ENCODE data around the gene RGS1.

The RGS1 gene, protein sequence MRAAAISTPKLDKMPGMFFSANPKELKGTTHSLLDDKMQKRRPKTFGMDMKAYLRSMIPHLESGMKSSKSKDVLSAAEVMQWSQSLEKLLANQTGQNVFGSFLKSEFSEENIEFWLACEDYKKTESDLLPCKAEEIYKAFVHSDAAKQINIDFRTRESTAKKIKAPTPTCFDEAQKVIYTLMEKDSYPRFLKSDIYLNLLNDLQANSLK

DNA sequence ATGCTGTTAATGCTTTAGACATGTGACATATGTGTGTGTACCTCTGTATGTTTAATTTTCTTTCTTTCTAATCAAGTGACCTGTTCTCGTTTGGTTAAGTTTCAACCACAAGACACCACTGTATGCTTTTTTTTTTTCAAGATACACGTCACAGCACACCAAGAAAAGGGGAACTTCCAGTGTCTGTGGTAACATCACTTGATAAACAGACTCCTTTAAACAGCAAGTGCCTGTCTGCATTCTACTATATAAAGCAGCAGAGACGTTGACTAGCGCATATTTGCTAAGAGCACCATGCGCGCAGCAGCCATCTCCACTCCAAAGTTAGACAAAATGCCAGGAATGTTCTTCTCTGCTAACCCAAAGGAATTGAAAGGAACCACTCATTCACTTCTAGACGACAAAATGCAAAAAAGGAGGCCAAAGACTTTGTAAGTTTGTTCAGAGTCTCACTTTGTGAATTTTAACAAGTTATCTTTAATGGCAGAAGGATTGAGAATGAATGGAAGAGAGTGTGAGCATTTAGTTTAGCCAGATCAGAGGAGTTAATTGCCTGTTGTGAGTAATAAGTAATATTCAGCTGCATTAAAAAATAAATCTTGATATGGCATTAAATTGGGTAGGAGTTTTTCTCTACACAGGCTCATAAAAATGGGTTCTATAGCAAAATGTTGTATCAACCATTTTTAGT, at the start of gene RGS1:
TSS of gene RGS1 (plus strand) at position 275 of the 691 bp plus-strand sequence. CDS start at position 295, 20 bp downstream.
- peak; percentile 78 to 94 for DNase-seq

DNA sequence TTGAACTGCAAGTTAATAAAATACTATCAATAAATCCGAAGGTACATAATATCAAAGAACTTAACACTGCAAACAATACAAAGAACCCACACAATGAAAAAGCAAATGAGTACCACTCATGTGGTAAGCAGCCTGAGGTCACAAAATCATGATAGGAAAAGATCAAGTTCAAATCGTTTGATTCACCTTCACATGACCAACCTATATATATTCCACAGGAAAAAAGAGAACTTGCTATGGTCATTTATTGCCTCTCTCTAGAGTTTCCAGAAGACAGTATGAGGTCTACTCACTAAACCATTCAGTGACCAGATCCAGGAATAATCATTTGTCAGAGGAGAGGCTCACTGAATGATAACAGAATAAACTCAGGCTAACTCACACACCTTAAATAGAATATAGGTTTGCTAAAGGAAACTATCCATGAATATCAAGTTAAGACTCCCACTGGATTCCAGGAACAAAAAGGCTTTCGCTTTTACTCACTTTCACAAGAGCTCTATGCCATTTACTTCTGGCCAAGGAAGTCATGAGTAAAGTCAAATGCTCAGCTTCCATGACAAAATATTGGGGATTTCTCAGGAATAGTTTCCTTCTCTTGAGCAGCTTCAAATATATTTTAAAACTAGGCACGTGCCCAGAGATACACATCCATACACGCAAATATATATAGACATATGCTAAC, 48.3 kb upstream of the RGS1 start:
- DNase-seq, result peak in 1 of 2 donors; percentile 67

DNA sequence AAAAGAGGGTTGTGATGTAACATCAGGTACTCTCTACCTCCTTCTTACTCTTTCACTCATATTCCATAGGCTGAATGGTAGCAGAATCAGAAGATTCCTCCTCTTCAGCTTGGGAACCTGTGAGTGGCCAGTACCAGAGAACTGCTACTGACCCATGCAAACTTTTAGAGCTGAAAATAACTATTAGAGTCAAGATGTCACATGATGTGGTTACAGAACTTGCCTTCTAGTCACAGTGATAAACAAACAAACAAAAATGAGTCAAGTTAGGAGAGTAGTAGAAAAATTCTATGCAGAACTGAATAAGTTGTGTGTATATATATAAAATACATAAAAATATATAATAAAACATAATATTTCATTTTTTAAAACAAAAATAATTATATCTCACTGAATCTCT, 47.6 kb upstream of the RGS1 start:
- peak in 1 of 2 donors; percentile 47 for DNase-seq

DNA sequence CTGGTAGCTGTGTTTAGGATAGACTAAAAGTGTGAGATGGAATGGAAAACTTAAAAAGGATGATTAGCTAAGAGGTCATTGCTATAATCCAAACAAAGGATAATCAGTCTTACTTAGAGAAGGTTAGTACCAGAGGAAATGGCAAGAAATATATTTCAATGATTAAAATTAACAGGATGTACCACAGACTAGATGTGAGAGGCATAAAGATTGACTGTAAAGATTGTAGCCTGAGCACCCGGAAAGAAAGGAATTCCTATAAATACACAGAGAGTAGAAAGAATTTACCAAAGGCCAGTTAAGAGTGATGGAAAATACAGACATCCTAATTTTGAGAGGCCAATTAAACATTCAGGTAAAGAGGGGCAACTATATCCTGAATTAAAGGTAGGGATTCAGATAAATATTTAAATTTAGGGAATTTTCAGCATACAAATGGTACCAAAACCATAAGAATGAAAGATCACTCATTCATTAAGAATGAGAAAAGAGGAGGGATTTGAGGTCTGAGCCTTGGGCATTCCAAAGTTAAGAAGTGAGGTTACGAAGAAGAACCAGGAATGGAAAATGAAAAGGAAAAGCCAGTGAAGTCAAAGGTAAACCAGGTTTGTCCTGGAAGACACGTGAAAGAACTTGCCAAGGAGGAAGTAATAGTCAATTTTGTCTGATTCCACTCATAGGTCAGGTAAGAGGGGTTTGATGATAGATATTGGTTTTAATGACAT, 46.4 kb upstream of the RGS1 start:
- DNase-seq, result no peak

DNA sequence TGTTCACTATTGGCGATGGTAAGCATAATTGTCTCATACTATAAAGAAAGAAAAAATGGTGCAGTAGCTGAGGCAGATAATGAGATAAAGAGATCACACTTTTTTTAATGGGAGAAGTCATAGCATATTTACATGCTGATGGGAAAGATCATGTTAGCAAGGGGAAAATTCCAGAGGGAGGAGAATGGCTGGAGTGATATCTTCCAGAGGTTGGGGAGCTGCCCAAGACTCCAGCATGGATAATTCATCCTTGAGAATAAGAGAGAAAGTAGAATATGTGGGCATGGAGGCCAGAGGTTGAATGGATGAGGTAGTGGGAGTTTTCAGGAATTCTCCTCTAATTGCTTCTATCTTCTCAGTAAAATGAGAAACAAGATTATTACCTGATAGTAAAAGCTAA, 45.8 kb upstream of the RGS1 start:
- DNase-seq, result no peak

DNA sequence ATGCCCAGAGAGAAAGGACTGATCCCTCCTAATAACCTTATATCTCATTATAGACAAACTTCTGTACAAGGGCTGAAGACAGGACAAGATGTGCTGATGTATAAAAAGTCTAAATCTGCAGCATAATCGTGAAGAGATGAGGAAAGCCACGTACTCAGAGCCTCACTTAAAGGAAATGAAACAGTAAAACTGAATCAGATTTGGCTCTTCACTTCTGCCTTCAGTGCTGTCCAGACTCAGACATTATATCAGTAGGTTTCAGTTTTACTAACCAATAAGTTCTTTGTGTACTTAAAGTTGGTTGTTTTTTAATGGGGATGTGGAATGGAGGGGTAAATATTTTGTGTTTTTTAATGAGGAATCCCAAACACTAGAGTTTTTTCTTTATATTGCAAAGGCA, 45.3 kb upstream of the RGS1 start:
- DNase-seq, result peak; percentile 51 to 62

DNA sequence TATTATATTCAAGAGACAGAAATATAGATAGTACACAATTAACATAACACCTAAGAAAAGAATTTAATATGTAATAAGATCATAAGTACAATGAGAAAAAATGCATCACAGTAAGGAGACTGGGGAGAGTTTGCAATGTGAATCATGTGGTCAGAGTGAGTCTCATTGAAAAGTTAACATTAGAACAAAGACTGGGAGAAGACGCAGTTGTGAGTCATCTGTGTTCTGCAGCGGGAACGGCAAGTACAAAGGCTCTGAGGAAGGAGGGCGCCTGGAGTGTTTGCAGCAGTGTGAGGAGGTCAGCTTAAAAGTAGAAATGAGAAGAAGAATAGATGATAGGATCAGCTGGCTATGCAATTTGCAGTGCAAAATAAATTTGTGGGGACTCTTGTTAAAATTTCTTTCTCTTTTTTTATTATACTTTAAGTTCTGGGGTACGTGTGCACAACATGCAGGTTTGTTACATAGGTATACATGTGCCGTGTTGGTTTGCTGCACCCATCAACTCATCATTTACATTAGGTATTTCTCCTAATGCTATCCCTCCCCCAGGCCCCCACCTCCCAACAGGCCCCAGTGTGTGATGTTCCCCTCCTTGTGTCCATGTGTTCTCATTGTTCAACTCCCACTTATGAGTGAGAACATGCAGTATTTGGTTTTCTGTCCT, 44.4 kb upstream of the RGS1 start:
- DNase-seq, result peak; percentile 51 to 75

DNA sequence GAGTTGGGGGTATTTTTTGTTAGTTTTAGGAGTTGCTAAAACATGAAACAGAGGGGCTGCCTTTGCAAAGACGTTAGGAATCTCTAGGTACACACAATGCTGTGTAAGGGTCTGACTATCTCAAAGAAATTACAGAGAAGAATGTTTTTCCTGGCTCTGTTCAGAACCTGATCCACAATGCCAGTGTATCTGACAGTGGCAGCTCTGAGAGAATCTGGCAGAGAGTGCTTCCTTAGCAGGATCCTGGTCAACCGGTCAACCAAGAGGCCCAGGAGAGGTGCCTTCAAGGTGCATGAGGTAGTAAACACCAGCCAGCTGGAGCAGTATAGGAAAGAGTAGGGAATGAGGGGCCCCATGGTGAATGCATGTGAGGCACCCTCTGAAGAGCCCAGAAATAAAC, 40.9 kb upstream of the RGS1 start:
- no peak for DNase-seq

DNA sequence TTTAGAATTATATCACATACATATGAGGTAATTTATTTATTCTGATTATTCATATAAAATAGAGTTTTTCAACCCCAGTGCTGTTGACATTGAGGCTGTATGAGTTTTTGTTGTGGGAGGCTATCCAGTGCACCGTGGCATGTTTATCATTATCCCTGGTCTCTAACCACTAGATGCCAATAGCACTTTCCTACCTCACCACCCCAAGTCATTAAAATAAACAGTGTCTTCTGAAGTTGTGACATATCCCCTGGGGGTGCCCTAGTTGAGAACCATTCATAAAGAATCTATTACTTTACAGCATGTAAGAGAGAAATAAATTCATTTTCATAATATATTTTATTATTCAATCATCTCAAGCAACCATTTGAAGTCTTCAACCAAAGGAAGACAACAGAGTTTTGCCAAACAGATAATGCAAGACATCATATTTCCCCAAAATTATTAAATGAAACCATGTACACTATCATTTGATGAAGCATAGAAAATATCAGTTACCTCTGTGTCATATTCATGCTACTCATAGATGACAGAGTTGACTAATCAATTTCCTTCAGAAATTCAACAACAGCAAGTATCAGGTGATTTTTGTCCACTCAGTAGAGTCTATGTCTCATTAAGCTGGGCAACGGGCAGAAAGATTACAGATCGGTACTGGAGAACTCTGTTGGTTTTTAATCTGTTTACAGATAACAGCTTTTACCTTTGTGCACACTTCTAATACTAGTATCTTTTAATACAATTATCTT, 39.5 kb upstream of the RGS1 start:
- no peak for DNase-seq

DNA sequence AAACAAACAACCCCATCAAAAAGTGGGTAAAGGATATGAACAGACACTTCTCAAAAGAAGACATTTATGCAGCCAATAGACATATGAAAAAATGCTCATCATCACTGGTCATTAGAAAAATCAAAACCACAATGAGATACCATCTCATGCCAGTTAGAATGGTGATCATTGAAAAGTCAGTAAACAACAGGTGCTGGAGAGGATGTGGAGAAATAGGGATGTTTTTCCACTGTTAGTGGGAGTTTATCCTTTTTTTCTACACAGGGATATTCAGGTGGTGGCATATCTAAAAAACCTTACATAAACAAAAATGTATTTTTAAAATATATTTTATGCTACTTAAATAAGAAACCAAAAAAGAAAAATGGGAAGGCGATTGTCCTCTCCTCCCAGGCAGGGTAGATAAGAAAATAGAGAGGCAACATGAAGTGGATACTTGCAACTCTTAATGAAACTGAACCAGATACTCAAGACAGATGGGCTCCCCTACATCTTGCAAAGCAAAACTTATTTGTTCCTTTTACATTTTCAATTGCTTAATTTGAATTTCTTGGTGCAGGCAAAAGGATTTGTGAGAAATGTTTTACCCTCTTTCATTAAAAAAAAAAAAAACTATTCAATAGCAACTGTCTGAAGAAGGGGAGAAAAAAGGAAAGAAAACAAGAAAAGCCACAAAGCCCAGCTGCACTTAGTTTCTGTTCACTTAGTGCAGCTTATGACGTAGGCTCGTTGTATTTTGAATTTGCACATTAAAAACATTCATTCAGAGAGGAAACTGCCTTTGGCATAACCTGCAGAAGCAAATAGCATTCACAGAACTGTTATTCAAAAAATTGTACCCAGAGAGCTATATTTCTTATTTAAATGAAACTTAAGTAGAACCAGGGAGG, 36.9 kb upstream of the RGS1 start:
- no peak for DNase-seq

DNA sequence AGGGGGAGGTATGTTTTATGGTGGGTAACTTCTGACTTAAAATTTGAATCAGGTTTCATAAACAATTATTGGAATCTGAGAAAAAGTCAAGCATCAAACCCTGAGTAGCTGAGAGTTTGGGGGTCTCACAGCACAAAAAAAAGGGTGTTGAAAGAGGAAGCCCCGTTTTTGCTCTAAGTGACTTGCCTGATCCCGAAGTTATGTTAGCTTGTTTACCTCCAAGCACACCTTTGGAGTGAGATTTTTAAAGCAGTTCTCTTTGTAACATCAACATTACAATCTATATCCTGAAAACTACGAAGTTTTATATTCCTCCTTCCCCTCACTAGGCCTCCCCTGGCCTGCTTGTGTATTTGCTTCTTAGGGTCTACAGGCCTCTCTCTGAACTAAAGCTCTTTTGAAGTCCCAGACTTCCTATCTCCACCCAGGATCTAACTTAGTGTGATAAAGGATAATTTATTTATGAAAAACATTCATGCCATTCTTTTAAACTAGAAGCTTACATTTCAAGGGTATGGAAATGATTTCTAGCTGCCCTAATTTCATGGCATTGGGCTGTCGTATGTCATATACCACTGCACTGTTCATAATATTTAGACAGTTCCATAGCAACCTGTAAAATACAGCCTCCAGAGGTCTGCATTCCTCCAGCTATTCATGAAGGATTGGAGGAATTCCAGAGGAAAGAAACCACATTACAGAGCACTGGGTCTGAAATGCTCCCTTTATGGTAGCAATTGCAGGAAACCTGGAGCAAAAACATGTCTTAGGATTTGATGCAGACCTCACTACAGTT, 36.1 kb upstream of the RGS1 start:
- DNase-seq, result no peak

DNA sequence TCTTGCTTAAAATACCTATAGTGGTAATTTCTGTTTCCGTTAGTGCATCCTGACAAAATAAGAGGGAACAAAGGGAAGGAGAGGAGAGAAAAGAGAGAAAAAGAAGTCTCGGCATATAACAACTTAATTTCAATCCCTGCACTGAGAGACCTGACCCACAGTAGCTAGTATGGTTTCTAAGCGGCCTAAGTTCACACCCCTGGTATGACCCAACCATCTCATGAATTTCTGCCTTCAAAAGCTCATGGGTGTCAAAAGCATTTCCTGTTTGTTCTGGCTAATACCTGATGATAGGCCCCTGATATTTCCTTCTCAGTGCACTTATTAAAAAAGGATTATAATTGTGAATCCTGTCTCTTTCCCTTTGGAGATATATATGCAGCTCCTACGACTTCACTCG, 32.1 kb upstream of the RGS1 start:
- no peak for DNase-seq

DNA sequence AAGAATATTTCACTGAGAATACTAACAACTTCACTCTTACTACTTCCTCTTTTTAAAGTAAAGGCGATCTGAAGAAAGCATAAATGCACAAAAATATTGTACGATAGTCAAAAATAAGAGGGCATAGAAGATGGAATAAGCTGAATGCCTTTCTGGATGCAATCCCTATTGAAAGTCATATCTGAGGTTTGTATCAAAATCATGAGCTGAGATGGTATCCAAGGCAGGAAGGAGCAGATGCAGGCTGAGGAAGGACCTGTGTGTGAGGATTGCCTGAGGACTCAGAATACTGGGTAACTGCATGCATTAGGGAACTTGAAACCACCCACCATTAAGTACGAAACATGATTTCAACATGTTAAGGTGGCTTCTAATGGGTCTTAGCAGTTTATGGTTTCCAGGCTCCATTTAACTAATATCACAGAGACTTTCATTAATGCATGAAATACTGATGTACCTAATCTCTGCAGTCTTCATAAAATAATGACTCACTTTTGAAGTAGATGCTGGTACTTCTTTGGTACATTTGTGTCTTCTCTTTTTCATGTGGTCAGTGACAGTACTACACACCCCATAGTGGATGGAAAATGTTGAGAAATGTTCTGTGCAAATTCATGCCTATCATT, 29.6 kb upstream of the RGS1 start:
- peak; percentile 61 to 73 for DNase-seq

DNA sequence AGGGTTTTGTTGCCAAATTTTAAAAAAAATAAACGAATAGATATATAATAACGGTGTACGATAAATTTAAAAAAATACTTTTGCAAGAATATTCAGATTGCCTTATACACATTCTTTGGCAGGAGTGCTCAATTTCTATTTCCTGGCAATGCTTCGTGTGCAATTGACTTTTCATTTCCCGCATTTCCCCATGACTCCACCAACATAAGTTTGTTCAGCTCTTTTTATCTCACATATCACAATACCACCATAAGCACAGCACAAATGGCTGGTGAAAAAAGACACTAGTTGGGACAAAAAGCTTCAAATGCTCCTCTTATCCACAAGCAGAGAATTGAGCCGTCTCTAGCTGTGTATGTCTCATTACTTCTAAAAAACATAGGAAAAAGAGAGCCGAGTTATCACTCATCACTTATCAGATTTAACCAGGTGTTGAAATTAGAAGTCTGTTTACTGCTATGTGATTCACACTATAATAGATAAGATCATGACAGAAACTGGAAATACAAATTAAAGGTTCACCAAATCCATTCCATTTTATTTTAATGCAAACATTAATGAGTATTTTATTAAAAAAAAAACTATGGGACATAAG, 28.9 kb upstream of the RGS1 start:
- no peak for DNase-seq

DNA sequence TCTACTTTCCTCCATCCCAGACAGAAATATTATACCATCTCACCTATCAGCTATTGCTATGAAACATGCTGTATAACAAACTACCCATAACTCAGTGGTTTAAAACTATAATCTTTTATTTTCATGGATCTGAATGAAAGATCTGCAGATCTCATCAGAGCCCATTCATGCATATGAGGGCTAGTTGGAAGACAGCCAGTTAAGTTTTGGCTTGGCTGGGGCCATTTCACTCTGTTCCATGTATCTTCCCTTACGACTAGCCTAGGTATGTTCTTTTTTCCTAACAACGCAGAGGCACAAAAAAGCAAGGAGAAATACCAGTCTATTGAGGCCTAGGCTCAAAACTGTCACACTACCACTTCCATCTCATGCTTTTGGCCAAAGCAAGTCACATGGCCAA, 28.1 kb upstream of the RGS1 start:
- DNase-seq, result no peak

DNA sequence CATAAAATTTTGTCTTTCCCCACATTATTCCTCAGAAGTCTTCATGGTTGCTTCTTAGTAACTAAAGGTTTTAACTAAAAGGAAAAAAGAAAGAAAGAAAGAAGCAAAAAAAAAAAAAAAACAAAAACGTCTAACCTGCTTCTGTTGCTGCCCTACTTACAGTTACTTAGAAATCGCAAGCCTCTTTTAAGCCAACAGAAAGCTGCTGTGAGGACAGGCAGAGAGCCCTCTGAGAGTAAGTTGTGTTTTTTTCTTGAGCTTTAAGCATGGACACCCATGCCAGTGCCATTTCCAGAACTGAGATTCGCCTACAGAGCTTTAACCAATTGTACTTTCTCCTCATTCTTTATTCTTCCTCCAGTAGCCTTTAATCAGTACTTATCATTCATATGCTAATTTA, 25.6 kb upstream of the RGS1 start:
- DNase-seq, result no peak

DNA sequence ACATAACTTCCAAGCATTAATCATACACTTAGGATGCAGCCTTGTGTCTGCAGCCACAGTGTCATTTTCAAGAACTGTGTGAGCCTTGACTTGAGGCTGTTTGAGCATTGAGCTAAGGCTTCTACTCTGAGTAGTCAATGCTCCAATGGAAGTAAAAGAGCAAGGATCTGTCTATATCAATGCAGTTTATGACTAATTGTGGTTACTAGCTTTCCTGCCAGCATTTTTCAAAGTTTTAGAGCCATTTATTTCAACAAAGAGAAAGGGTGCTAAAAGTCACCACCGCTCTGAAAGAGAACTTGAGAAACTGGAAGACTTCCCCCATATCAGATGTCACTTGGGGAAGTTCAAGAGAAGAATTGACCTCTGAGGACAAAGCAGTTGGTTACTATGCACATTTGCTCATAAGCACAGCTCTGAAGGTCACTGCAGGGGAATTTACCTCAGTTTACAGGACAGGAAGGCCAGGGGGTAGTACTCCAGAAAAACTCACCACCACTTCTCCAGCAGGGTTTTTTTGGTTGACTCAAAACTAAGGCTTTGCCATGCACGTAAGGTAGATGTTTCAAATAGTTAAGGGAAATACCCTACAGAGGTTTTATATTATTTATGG, 24.5 kb upstream of the RGS1 start:
- DNase-seq, result peak; percentile 75 to 91

DNA sequence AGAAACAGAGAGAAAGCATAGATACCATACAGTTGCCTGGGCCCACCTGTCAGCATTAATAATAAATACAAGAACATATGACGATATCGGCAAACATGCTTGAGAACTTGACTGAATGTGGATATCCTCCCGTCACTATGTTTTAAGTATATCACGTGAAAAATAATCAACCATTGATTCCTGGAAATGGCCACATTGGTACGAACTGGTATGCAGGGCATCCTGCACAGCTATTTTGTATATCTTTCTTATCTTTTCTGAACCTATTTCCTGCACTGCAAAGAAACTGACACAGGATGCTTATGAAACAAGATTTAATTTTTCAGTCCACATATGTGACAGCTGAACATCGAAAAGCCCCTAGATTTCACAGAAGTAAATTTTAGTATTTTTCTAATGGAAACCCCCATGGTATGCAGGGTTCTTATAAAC, 22.8 kb upstream of the RGS1 start:
- no peak for DNase-seq

DNA sequence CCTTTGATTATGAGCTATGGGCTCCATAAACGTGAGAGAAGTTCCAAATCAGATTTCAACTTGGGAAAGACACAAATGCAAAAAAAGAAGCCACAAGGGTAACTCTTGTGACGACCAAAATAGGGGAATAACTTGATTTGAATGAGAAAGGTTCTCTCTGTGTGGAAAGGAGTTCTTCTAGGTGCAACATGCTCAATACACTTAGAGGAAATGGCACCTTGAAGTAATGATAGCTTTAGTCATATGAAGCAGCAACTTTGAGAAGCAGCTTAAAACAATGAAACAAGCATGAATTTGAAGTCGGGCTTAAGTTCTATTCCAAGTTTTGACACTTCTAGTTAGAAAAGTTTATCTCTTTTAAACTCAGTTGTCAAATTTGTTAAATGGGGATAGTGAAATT, 21.8 kb upstream of the RGS1 start:
- no peak for DNase-seq
